OCI-LY1 (cell line): ENCODE measurements around the gene F2RL2.

Experiments used
- H2AFZ ChIP-seq: fragments of 200-600 bp; sonication (generic), shearing (Covaris generic); 2 replicates; pipeline ENCODE4 v1.6.0; 2014; ENCODE audit warnings: antibody characterized with exemption, mild to moderate bottlenecking, low read length
- H3F3A ChIP-seq: fragments of 200-600 bp; sonication (generic), shearing (Covaris generic); 2 replicates; pipeline ENCODE4 v1.6.0; 2014; ENCODE audit warnings: mild to moderate bottlenecking, antibody characterized with exemption, low read length, moderate library complexity; ENCODE audit not compliant: insufficient read depth
- H3K27ac ChIP-seq: fragments of 200-600 bp; sonication (generic); 2 replicates; pipeline ENCODE4 v1.5.1; 2014; ENCODE audit warnings: low read length, mixed run types, mild to moderate bottlenecking, low read depth; ENCODE audit not compliant: poor library complexity, severe bottlenecking
- H3K27me3 ChIP-seq: fragments of 200-600 bp; sonication (generic); 2 replicates; pipeline ENCODE4 v1.6.0; 2014; ENCODE audit warnings: antibody characterized with exemption, mild to moderate bottlenecking, low read length, moderate library complexity; ENCODE audit not compliant: insufficient read depth
- H3K36me3 ChIP-seq: fragments of 200-600 bp; sonication (generic); 2 replicates; pipeline ENCODE4 v1.6.1; 2014; ENCODE audit warnings: mild to moderate bottlenecking, antibody characterized with exemption, low read length, moderate library complexity, mixed read lengths; ENCODE audit not compliant: insufficient read depth
- H3K4me1 ChIP-seq: fragments of 200-600 bp; sonication (generic); 2 replicates; pipeline ENCODE4 v1.5.1; 2014; ENCODE audit warnings: mild to moderate bottlenecking, low read length, moderate library complexity; ENCODE audit not compliant: insufficient read depth, severe bottlenecking
- H3K4me2 ChIP-seq: fragments of 200-600 bp; sonication (generic), shearing (Covaris generic); 2 replicates; pipeline ENCODE4 v1.6.1; 2014; ENCODE audit warnings: low read length
- H3K4me3 ChIP-seq: fragments of 200-600 bp; sonication (generic); 2 replicates; pipeline ENCODE4 v1.5.1; 2014; ENCODE audit warnings: low read length, low read depth, mild to moderate bottlenecking, mixed read lengths; ENCODE audit not compliant: poor library complexity, severe bottlenecking
- H3K79me2 ChIP-seq: fragments of 200-600 bp; shearing (Covaris generic); 2 replicates; pipeline ENCODE4 v1.6.1; 2016; ENCODE audit warnings: mixed run types, low read length, mixed read lengths; ENCODE audit not compliant: insufficient read depth
- H3K9ac ChIP-seq: fragments of 200-600 bp; sonication (generic), shearing (Covaris generic); 2 replicates; pipeline ENCODE4 v1.6.1; 2014; ENCODE audit warnings: mild to moderate bottlenecking, low read length, mixed read lengths
- H3K9me2 ChIP-seq: fragments of 200-600 bp; sonication (generic), shearing (Covaris generic); 2 replicates; pipeline ENCODE4 v1.6.1; 2014; ENCODE audit warnings: low read depth, mild to moderate bottlenecking, low read length, mixed read lengths
- H3K9me3 ChIP-seq: fragments of 200-600 bp; shearing (Covaris generic); 2 replicates; pipeline ENCODE4 v1.6.1; 2014; ENCODE audit warnings: low read length, mixed read lengths
- H4K20me1 ChIP-seq: fragments of 200-600 bp; sonication (generic), shearing (Covaris generic); 2 replicates; pipeline ENCODE4 v1.6.0; 2016; ENCODE audit warnings: mild to moderate bottlenecking, low read length; ENCODE audit not compliant: insufficient read depth
- CTCF ChIP-seq: fragments of 200-600 bp; sonication (generic), shearing (Covaris generic); IDR thresholded peaks from 2 replicates; pipeline ENCODE4 v1.5.1; 2017; ENCODE audit warnings: mild to moderate bottlenecking, antibody characterized with exemption, low read length, moderate library complexity, mixed read lengths
- EZH2 ChIP-seq: fragments of 200-600 bp; sonication (generic), shearing (Covaris generic); IDR thresholded peaks from 2 replicates; pipeline ENCODE4 v1.8.0; 2017; ENCODE audit warnings: borderline replicate concordance, mixed run types, mild to moderate bottlenecking, antibody characterized with exemption, low read length, moderate library complexity, mixed read lengths

Gene F2RL2

GRCh38 chr5:76669245-76669644 lies 46.0 kb upstream of the F2RL2 start:
- no peak overlapping the region for H3K9ac ChIP-seq
- H3K27me3 ChIP-seq = no peaks in the 10 kb centered on the region
- no peaks in the 10 kb centered on the region for H3F3A ChIP-seq
- no peak overlapping the region for H3K4me3 ChIP-seq
- no peak for TF ChIP-seq EZH2
- H3K4me2 ChIP-seq = no peak overlapping the region
- H2AFZ ChIP-seq = no peak overlapping the region
- no peaks in the 10 kb centered on the region for H3K9me2 ChIP-seq
- H3K4me1 ChIP-seq = no peaks in the 10 kb centered on the region
- no peaks in the 10 kb centered on the region for H3K36me3 ChIP-seq
- no peaks in the 10 kb centered on the region for H3K9me3 ChIP-seq
- no peaks in the 10 kb centered on the region for H3K79me2 ChIP-seq
- H3K27ac ChIP-seq = no peak overlapping the region
- H4K20me1 ChIP-seq = no peaks in the 10 kb centered on the region

DNA sequence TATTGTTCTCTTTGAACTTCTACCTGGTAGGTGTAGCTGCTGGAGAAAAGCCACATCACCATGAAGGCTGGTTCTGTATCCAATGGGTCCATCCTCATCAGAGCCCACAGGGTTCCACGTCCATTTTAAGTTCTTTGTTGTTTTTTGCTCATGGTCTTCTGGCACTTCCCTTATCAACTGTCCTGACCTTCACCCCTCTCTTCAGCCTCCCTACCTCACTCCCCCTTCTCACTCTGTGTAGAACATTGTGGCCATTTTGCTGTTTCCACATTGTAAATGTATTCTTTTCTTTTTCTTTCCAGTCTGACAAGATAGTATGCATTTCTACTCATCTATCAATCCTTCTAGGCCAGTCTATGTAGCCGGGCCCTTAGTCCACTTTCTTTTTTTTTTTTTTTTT lies 44.3 kb upstream of the F2RL2 start:
- Histone ChIP-seq H3K36me3 (no peaks in the 10 kb centered on the region), H3K4me2 (no peak overlapping the region), H3K27ac (no peak overlapping the region), H3K9me2 (no peaks in the 10 kb centered on the region), H4K20me1 (no peaks in the 10 kb centered on the region), H3F3A (no peaks in the 10 kb centered on the region), H3K4me3 (no peak overlapping the region), H3K9ac (no peak overlapping the region), H3K4me1 (no peaks in the 10 kb centered on the region), H3K79me2 (no peaks in the 10 kb centered on the region), H3K27me3 (no peaks in the 10 kb centered on the region), H3K9me3 (no peaks in the 10 kb centered on the region), H2AFZ (no peak overlapping the region)
- no peak for TF ChIP-seq EZH2
- no peak for TF ChIP-seq CTCF

DNA sequence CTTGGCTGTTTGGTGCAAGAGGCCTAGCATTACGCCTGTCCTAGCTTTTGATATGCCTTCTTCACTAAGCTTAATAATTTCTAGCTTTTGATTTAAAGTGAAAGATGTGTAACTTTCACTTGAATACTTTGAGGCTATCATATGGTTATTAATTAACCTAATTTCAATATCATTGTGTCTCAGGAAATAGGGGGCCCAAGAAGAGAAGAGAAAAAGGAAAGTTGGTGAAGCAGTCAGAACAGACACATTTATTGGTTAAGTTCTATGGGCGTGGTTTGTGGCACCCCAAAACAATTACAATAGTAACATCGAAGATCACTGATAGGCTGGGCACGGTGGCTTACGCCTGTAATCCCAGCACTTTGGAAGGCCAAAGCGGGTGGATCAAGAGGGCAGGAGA lies 40.9 kb upstream of the F2RL2 start:
- TF ChIP-seq EZH2 = no peak
- no peak for TF ChIP-seq CTCF
- Histone ChIP-seq H3K27ac (no peak overlapping the region), H3K9me2 (no peaks in the 10 kb centered on the region), H3K4me3 (no peak overlapping the region), H2AFZ (no peak overlapping the region), H3K9me3 (no peaks in the 10 kb centered on the region), H3K27me3 (no peaks in the 10 kb centered on the region), H3K4me2 (no peak overlapping the region), H3K36me3 (no peaks in the 10 kb centered on the region), H3K79me2 (no peaks in the 10 kb centered on the region), H3F3A (no peaks in the 10 kb centered on the region), H3K4me1 (no peaks in the 10 kb centered on the region), H4K20me1 (no peaks in the 10 kb centered on the region), H3K9ac (no peak overlapping the region)

GRCh38 chr5:76663573-76663972 lies 40.4 kb upstream of the F2RL2 start:
- H3K9me2 ChIP-seq = no peaks in the 10 kb centered on the region
- no peaks in the 10 kb centered on the region for H3K4me1 ChIP-seq
- H3K27ac ChIP-seq = no peak overlapping the region
- H4K20me1 ChIP-seq = no peaks in the 10 kb centered on the region
- H3K4me2 ChIP-seq = no peak overlapping the region
- no peaks in the 10 kb centered on the region for H3K36me3 ChIP-seq
- no peak overlapping the region for H3K9ac ChIP-seq
- no peak overlapping the region for H2AFZ ChIP-seq
- H3F3A ChIP-seq = no peaks in the 10 kb centered on the region
- TF ChIP-seq EZH2 = no peak
- H3K79me2 ChIP-seq = no peaks in the 10 kb centered on the region
- no peaks in the 10 kb centered on the region for H3K27me3 ChIP-seq
- no peaks in the 10 kb centered on the region for H3K9me3 ChIP-seq
- no peak overlapping the region for H3K4me3 ChIP-seq
